SK-N-SH (cell line): ENCODE measurements around the gene EPB41L2. TPM values are rescaled to one million over a fixed set of nuclear protein-coding genes. Genes with fewer than 3 reads are reported as not detected.

ENCODE experiments used
- CTCF ChIA-PET: fragments of 300-600, 350-600 bp; formaldehyde crosslinking; extraction: SDS; loops from one replicate; lab custom pipeline; 2021; lab: Yijun Ruan, JAX
- POLR2A ChIA-PET: fragments of 350-600 bp; sonication (Branson Sonifier 250); formaldehyde crosslinking; extraction: SDS; loops from one replicate; lab custom pipeline; 2020; ENCODE audit warnings: antibody characterized with exemption, inconsistent platforms; lab: Yijun Ruan, JAX
- DNase-seq: peaks from one replicate; pipeline ENCODE4 v3.0.0; 2012
- H2AFZ ChIP-seq: fragments of 200-600 bp; sonication (generic); 2 replicates; pipeline ENCODE4 v1.8.1; 2016; ENCODE audit warnings: antibody characterized with exemption, mild to moderate bottlenecking, low read depth
- H3F3A ChIP-seq: fragments of 200-600 bp; sonication (generic); replicated peaks from 2 replicates; pipeline ENCODE3; 2016; ENCODE audit warnings: antibody characterized with exemption, mild to moderate bottlenecking; ENCODE audit not compliant: insufficient read depth
- H3K27ac ChIP-seq, 2 experiments: fragments of 200-500 bp in 1 of 2; fragments of 200-600 bp in 1 of 2; sonication (Bioruptor generic) in 1 of 2; sonication (generic), shearing (Covaris generic) in 1 of 2; 2 replicates each; pipeline versions ENCODE4 v1.5.1 to v1.6.1; 2014 to 2016; ENCODE audit warnings: low read depth in 2 of 2, inconsistent platforms in 1 of 2, low read length in 1 of 2, mild to moderate bottlenecking in 1 of 2, mixed read lengths in 1 of 2
- H3K27me3 ChIP-seq: fragments of 200-600 bp; sonication (generic), shearing (Covaris generic); 2 replicates; pipeline ENCODE4 v1.6.1; 2016; ENCODE audit warnings: mixed run types; ENCODE audit not compliant: insufficient read depth
- H3K36me3 ChIP-seq, 2 experiments: fragments of 200-500 bp in 1 of 2; fragments of 200-600 bp in 1 of 2; sonication (Bioruptor generic) in 1 of 2; sonication (generic) in 1 of 2; replicated peaks in 1 of 2; 2 replicates each; pipeline versions ENCODE3 to v1.5.1; 2014 to 2016; ENCODE audit warnings: low read length in 1 of 2, mild to moderate bottlenecking in 1 of 2; ENCODE audit not compliant: insufficient read depth in 2 of 2, control insufficient read depth in 1 of 2
- H3K4me1 ChIP-seq, 2 experiments: fragments of 200-500 bp in 1 of 2; fragments of 200-600 bp in 1 of 2; sonication (Bioruptor generic) in 1 of 2; sonication (generic), shearing (Covaris generic) in 1 of 2; 2 replicates each; pipeline versions ENCODE4 v1.5.1 to v1.6.1; 2014 to 2016; ENCODE audit warnings: low read depth in 1 of 2, low read length in 1 of 2, mixed run types in 1 of 2; ENCODE audit not compliant: insufficient read depth in 2 of 2, control insufficient read depth in 1 of 2
- H3K4me2 ChIP-seq: fragments of 200-600 bp; sonication (generic), shearing (Covaris generic); 2 replicates; pipeline ENCODE4 v1.6.1; 2017; ENCODE audit warnings: mixed run types
- H3K4me3 ChIP-seq, 2 experiments: fragments of 200-500 bp in 1 of 2; fragments of 200-600 bp in 1 of 2; sonication (Bioruptor generic) in 1 of 2; sonication (generic), shearing (Covaris generic) in 1 of 2; 2 replicates each; pipeline versions ENCODE4 v1.5.1 to v1.8.1; 2014 to 2016; ENCODE audit warnings: low read depth in 2 of 2, inconsistent platforms in 1 of 2, low read length in 1 of 2, mild to moderate bottlenecking in 1 of 2, mixed read lengths in 1 of 2, moderate library complexity in 1 of 2
- H3K79me2 ChIP-seq: fragments of 200-600 bp; sonication (generic); 2 replicates; pipeline ENCODE4 v1.8.1; 2017; ENCODE audit warnings: mild to moderate bottlenecking; ENCODE audit not compliant: insufficient read depth
- H3K9ac ChIP-seq: fragments of 200-600 bp; sonication (generic); 2 replicates; pipeline ENCODE4 v1.6.1; 2017; ENCODE audit warnings: mixed run types
- H3K9me2 ChIP-seq: fragments of 200-600 bp; sonication (generic); 2 replicates; pipeline ENCODE4 v1.6.1; 2017; ENCODE audit warnings: mixed run types
- H3K9me3 ChIP-seq: fragments of 200-600 bp; sonication (generic); 2 replicates; pipeline ENCODE4 v1.6.1; 2017; ENCODE audit warnings: mixed run types, mild to moderate bottlenecking, moderate library complexity
- H4K20me1 ChIP-seq: fragments of 200-600 bp; sonication (generic); 2 replicates; pipeline ENCODE4 v1.6.1; 2017; ENCODE audit warnings: mild to moderate bottlenecking, mixed run types; ENCODE audit not compliant: insufficient read depth
- ELF1 ChIP-seq: IDR thresholded peaks from 2 replicates; pipeline ENCODE4 v1.4.0; 2012
- EP300 ChIP-seq, 2 experiments: IDR thresholded peaks; 2 replicates each; pipeline versions ENCODE4 v1.4.0 to v1.6.1; 2012; ENCODE audit warnings: borderline replicate concordance in 1 of 2, low read depth in 1 of 2, low read length in 1 of 2
- FOSL2 ChIP-seq: IDR thresholded peaks from 2 replicates; pipeline ENCODE4 v1.4.0; 2012; ENCODE audit warnings: low read depth, mild to moderate bottlenecking, moderate library complexity, borderline replicate concordance
- FOXJ3 ChIP-seq: sonication (generic); formaldehyde crosslinking; IDR thresholded peaks from 2 replicates; pipeline ENCODE4 v1.5.1; 2020; ENCODE audit warnings: mild to moderate bottlenecking, missing genetic modification reagents
- FOXM1 ChIP-seq: IDR thresholded peaks from 2 replicates; pipeline ENCODE4 v1.4.0; 2012; ENCODE audit warnings: low read depth, mild to moderate bottlenecking
- GABPA ChIP-seq: IDR thresholded peaks from 2 replicates; pipeline ENCODE4 v1.4.0; 2012; ENCODE audit warnings: low read depth, mild to moderate bottlenecking
- GATA2 ChIP-seq: sonication (generic); formaldehyde crosslinking; IDR thresholded peaks from 2 replicates; pipeline ENCODE4 v1.5.0; 2020; ENCODE audit warnings: mild to moderate bottlenecking, missing genetic modification reagents
- MEF2A ChIP-seq: IDR thresholded peaks from 2 replicates; pipeline ENCODE4 v1.4.0; 2012; ENCODE audit warnings: low read depth, borderline replicate concordance
- MXI1 ChIP-seq: IDR thresholded peaks from 2 replicates; pipeline ENCODE4 v1.6.1; 2012; ENCODE audit warnings: mild to moderate bottlenecking, low read depth, low read length, improper control_type of control experiment
- NRF1 ChIP-seq: IDR thresholded peaks from 2 replicates; pipeline ENCODE4 v1.6.1; 2012; ENCODE audit warnings: low read depth, mild to moderate bottlenecking, low read length
- PBX3 ChIP-seq: IDR thresholded peaks from 2 replicates; pipeline ENCODE4; 2012
- POLR2AphosphoS5 ChIP-seq: IDR thresholded peaks from 2 replicates; pipeline ENCODE4 v1.6.1; 2012; ENCODE audit warnings: low read depth, low read length
- RAD21 ChIP-seq: IDR thresholded peaks from 2 replicates; pipeline ENCODE4 v1.6.1; 2012; ENCODE audit warnings: mild to moderate bottlenecking, low read length
- RCOR1 ChIP-seq: fragments of 150-350 bp; IDR thresholded peaks from 2 replicates; pipeline ENCODE4 v1.6.1; 2017; ENCODE audit warnings: antibody characterized with exemption, low read length
- RXRA ChIP-seq: IDR thresholded peaks from 2 replicates; pipeline ENCODE4 v1.4.0; 2012; ENCODE audit warnings: low read depth, mild to moderate bottlenecking, borderline replicate concordance
- TAF1 ChIP-seq: IDR thresholded peaks from 2 replicates; pipeline ENCODE4 v1.6.1; 2012; ENCODE audit warnings: low read depth, mild to moderate bottlenecking, low read length, moderate library complexity, borderline replicate concordance
- TCF12 ChIP-seq: IDR thresholded peaks from 2 replicates; pipeline ENCODE4 v1.4.0; 2012
- TEAD4 ChIP-seq: IDR thresholded peaks from 2 replicates; pipeline ENCODE4 v1.4.0; 2012; ENCODE audit warnings: mild to moderate bottlenecking, borderline replicate concordance; ENCODE audit not compliant: insufficient read depth
- WGBS: methylation state at CpG from one replicate; pipeline ENCODE4 v1.1.6; 2017; ENCODE audit warnings: low lambda C conversion rate; 5-methylcytosine and 5-hydroxymethylcytosine counted together
- polyA plus RNA-seq, 3 experiments: library from polyadenylated mRNA; depleted of rRNA; stranded (reverse); fragments of >200 nt; gene quantifications; 2 replicates each; pipeline ENCODE4 v1.2.3, GENCODE V29; 2012
- TF ChIP-seq, protein P1 (sequence below): fragments of 150-350 bp; IDR thresholded peaks from 2 replicates; pipeline ENCODE4 v1.6.1; 2017; ENCODE audit warnings: antibody characterized with exemption, low read length, low read depth, borderline replicate concordance
- TF ChIP-seq, protein P2 (sequence below): fragments of 150-350 bp; IDR thresholded peaks from 2 replicates; pipeline ENCODE4 v1.6.1; 2016; ENCODE audit warnings: mild to moderate bottlenecking, low read depth, low read length
- TF ChIP-seq, protein P3 (sequence below): IDR thresholded peaks from 2 replicates; pipeline ENCODE4 v1.4.0; 2012; ENCODE audit warnings: low read depth, borderline replicate concordance
- TF ChIP-seq, protein P4 (sequence below): IDR thresholded peaks from 2 replicates; pipeline ENCODE4 v1.4.0; 2012; ENCODE audit warnings: low read depth
- TF ChIP-seq, protein P5 (sequence below): IDR thresholded peaks from 2 replicates; pipeline ENCODE4 v1.4.0; 2012; ENCODE audit warnings: low read depth, borderline replicate concordance

The EPB41L2 gene
- polyA plus RNA-seq, 1 of the 3 experiments (the other 2 are of a cell fraction): 1.4 TPM

- H3K27me3 ChIP-seq: peaks cover 4% of the 10 kb centered on the region; the same call in 1 of the 2 replicates
- H3K4me3 ChIP-seq: no peak overlapping the region
- TF ChIP-seq EP300 (IDR thresholded peaks at IDR 0.05; ENCODE audit: borderline replicate concordance in 1 of 2, low read depth in 1 of 2, low read length in 1 of 2) (no peak), GATA2 (CRISPR knock-in tag) (no peak), TAF1 (no peak), MEF2A (no peak), GABPA (no peak), RCOR1 (no peak), POLR2AphosphoS5 (no peak)
- TF ChIP-seq, protein P1, sequence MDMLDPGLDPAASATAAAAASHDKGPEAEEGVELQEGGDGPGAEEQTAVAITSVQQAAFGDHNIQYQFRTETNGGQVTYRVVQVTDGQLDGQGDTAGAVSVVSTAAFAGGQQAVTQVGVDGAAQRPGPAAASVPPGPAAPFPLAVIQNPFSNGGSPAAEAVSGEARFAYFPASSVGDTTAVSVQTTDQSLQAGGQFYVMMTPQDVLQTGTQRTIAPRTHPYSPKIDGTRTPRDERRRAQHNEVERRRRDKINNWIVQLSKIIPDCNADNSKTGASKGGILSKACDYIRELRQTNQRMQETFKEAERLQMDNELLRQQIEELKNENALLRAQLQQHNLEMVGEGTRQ: no peak
- TF ChIP-seq, protein P2, sequence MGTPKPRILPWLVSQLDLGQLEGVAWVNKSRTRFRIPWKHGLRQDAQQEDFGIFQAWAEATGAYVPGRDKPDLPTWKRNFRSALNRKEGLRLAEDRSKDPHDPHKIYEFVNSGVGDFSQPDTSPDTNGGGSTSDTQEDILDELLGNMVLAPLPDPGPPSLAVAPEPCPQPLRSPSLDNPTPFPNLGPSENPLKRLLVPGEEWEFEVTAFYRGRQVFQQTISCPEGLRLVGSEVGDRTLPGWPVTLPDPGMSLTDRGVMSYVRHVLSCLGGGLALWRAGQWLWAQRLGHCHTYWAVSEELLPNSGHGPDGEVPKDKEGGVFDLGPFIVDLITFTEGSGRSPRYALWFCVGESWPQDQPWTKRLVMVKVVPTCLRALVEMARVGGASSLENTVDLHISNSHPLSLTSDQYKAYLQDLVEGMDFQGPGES: no peak
- no peak overlapping the region for H2AFZ ChIP-seq
- H3K4me2 ChIP-seq: no peak overlapping the region
- no peaks in the 10 kb centered on the region for H3K9me3 ChIP-seq
- H3F3A ChIP-seq: peaks cover 3% of the 10 kb centered on the region
- H3K9ac ChIP-seq: no peak overlapping the region
- H4K20me1 ChIP-seq: no peaks in the 10 kb centered on the region
- H3K79me2 ChIP-seq: no peaks in the 10 kb centered on the region
- H3K36me3 ChIP-seq: no peaks in the 10 kb centered on the region
- H3K27ac ChIP-seq: no peak overlapping the region
- H3K9me2 ChIP-seq: no peaks in the 10 kb centered on the region
- no peak for DNase-seq
- 25% methylated on average over 2 of the region's 2 CpGs for WGBS
- no peaks in the 10 kb centered on the region; a peak in 1 of 4 replicates for H3K4me1 ChIP-seq
- ChIA-PET CTCF (interaction anchor here (1.2 to 4.1 kb wide), 2 partner anchors 16 to 646 kb away, joined by 3 to 14 read pairs; no protein-coding TSS in a partner anchor), POLR2A (no interaction called here)
These were observed 174.8 kb downstream of the EPB41L2 start for GRCh38 chr6:130888246-130888645.

DNA sequence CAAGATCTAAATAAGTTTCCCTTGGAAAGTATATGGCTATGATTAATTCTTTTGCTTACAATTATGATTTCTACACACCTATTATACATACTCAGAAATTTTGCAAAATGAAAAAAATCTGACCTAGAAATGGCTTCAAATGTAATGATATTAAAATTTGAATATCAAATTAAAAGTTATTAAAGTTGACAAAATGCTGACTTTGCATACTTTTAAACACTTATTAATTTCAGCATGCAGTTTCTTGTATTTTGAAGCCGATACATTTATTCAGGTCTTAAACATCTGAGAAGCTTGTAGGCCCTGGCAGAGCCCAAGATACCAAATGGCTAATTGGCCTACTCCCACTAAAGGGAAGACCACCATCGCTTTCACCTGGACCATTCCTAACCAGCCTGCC lies 176.1 kb downstream of the EPB41L2 start:
- Histone ChIP-seq H4K20me1 (no peaks in the 10 kb centered on the region), H3K36me3 (no peaks in the 10 kb centered on the region), H3K4me2 (no peak overlapping the region), H3K4me1 (no peaks in the 10 kb centered on the region; a peak in 1 of 4 replicates), H3K79me2 (no peaks in the 10 kb centered on the region), H3K4me3 (no peak overlapping the region), H3K27ac (no peak overlapping the region), H3F3A (peaks cover 3% of the 10 kb centered on the region), H3K27me3 (peaks cover 9% of the 10 kb centered on the region; the same call in 1 of the 2 replicates), H3K9ac (no peak overlapping the region), H3K9me3 (no peaks in the 10 kb centered on the region), H2AFZ (no peak overlapping the region), H3K9me2 (no peaks in the 10 kb centered on the region)
- no peak for DNase-seq
- ChIA-PET POLR2A (no interaction called here), CTCF (interaction anchor here (2.4 kb wide), 1 partner anchor 742 kb away, joined by 18 read pairs; the partner anchor contains the start of gene MED23)
- 61% methylated on average over 2 of the region's 2 CpGs for WGBS
- TF ChIP-seq MEF2A: no peak
- no peak for TF ChIP-seq FOXJ3
- no peak for TF ChIP-seq FOSL2
- TF ChIP-seq, protein P3, sequence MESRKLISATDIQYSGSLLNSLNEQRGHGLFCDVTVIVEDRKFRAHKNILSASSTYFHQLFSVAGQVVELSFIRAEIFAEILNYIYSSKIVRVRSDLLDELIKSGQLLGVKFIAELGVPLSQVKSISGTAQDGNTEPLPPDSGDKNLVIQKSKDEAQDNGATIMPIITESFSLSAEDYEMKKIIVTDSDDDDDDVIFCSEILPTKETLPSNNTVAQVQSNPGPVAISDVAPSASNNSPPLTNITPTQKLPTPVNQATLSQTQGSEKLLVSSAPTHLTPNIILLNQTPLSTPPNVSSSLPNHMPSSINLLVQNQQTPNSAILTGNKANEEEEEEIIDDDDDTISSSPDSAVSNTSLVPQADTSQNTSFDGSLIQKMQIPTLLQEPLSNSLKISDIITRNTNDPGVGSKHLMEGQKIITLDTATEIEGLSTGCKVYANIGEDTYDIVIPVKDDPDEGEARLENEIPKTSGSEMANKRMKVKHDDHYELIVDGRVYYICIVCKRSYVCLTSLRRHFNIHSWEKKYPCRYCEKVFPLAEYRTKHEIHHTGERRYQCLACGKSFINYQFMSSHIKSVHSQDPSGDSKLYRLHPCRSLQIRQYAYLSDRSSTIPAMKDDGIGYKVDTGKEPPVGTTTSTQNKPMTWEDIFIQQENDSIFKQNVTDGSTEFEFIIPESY: no peak
- TF ChIP-seq POLR2AphosphoS5: no peak
- TF ChIP-seq TAF1: no peak
- TF ChIP-seq TEAD4: no peak
- no peak for TF ChIP-seq RXRA
- TF ChIP-seq ELF1: no peak
- TF ChIP-seq NRF1: no peak
- no peak for TF ChIP-seq RAD21
- TF ChIP-seq, protein P4, sequence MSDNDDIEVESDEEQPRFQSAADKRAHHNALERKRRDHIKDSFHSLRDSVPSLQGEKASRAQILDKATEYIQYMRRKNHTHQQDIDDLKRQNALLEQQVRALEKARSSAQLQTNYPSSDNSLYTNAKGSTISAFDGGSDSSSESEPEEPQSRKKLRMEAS: no peak
- TF ChIP-seq, protein P5, sequence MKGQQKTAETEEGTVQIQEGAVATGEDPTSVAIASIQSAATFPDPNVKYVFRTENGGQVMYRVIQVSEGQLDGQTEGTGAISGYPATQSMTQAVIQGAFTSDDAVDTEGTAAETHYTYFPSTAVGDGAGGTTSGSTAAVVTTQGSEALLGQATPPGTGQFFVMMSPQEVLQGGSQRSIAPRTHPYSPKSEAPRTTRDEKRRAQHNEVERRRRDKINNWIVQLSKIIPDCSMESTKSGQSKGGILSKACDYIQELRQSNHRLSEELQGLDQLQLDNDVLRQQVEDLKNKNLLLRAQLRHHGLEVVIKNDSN: no peak
- no peak for TF ChIP-seq TCF12
- TF ChIP-seq MXI1: no peak
- TF ChIP-seq FOXM1: no peak
- no peak for TF ChIP-seq PBX3
